Measurements from ENCODE around the gene CCNYL1. TPM values are rescaled to one million over a fixed set of nuclear protein-coding genes. Genes with fewer than 3 reads are reported as not detected.
"Not testable (repeated sequence)": the region's sequence is repeated elsewhere in the genome, so short reads cannot be mapped to it uniquely, and the experiment has no call there.

CCNYL1 gene
- total RNA-seq, 2 donors from 2014 or later = 5.7 to 9.7 TPM

DNA sequence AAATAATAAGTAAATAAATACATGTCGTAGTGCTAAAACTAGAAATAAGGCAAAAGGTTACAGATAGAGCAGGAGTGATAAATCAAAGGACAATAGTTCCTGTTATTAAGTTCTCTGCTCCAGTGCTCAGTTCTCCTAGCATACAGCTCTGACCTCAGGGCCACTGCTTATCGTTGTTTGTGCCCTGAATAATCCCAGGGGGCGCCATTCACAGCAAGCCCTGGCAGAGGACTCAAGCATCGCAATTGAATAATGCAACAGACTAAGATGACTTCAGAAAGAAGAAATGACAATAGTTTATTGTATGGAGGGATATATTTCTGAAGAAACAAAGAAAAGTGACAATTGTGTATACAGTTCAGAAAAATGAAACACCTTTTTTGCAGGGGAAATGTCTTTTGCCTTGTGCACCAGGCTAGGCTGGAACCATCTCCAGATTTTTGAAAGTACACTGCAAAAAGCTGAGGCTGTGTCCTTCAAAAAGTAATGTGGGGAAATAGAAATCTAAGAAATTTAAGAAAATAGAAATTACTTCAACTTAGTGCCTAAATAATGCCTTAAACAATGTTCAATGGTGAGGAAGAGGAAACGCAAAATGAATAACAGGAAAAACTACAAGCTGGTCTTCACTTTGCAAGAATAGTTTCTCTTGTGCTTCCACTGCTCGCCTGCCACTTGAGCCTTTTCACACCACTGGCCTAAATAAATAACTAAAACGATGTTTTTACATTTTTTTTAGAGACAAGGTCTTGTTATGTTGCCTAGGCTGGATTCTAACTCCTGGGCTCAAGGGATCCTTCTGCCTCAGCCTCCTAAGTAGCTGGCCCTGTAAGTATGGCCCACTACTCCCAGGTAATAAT lies 19.0 kb upstream of the CCNYL1 start:
- H3K9me3 ChIP-seq = no peaks in the 10 kb centered on the region
- no peak overlapping the region for H3K4me3 ChIP-seq
- no peaks in the 10 kb centered on the region for H3K36me3 ChIP-seq
- DNase-seq (ENCODE audit: low spot score) = no peak
- H3K4me1 ChIP-seq (replicated peaks) = no peaks in the 10 kb centered on the region
- no peak overlapping the region for H3K27ac ChIP-seq
- TF ChIP-seq POLR2A (IDR thresholded peaks at IDR 0.05) (no peak), POLR2AphosphoS5 (IDR thresholded peaks at IDR 0.05) (no peak)
- TF ChIP-seq, protein P1, sequence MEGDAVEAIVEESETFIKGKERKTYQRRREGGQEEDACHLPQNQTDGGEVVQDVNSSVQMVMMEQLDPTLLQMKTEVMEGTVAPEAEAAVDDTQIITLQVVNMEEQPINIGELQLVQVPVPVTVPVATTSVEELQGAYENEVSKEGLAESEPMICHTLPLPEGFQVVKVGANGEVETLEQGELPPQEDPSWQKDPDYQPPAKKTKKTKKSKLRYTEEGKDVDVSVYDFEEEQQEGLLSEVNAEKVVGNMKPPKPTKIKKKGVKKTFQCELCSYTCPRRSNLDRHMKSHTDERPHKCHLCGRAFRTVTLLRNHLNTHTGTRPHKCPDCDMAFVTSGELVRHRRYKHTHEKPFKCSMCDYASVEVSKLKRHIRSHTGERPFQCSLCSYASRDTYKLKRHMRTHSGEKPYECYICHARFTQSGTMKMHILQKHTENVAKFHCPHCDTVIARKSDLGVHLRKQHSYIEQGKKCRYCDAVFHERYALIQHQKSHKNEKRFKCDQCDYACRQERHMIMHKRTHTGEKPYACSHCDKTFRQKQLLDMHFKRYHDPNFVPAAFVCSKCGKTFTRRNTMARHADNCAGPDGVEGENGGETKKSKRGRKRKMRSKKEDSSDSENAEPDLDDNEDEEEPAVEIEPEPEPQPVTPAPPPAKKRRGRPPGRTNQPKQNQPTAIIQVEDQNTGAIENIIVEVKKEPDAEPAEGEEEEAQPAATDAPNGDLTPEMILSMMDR (IDR thresholded peaks at IDR 0.05) = no peak
- no peaks in the 10 kb centered on the region for H3K27me3 ChIP-seq (replicated peaks; ENCODE audit: insufficient read depth)
- WGBS = 59% methylated on average over 7 of the region's 7 CpGs
- intact Hi-C loops (cut with DNase I) = no loop called here

DNA sequence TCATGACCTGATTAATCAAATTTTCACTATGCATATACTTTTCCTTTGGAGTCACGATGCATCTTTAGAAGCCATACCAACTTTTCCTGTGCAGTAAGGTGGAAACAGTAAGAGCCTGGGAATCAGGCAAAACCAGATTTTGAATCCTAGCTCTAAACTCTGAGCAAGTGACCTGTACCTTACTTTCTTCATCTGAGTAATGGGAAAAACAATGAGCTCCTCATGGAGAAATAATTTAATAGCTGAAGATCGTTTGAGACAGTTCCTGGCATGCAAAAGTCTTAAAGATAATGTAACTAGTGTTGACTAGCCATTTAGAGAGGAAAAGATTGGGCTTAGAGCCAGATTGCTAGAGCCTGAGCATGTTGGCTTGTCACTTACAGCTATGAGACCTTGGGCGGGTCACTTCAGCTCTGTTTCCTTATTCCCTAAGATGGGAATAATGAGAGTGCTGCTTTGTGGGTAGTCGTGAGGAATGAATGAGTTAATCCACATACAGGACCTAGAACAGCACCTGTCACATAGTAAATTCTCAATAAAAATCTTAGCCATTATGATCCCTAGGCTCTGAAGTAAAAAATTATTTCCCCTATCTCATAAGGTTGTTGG lies 17.7 kb upstream of the CCNYL1 start:
- Histone ChIP-seq H3K4me3 (no peak overlapping the region), H3K27ac (no peak overlapping the region), H3K27me3 (replicated peaks; ENCODE audit: insufficient read depth) (no peaks in the 10 kb centered on the region), H3K4me1 (replicated peaks) (no peaks in the 10 kb centered on the region), H3K36me3 (no peaks in the 10 kb centered on the region), H3K9me3 (no peaks in the 10 kb centered on the region)
- TF ChIP-seq, protein P1 (IDR thresholded peaks at IDR 0.05) = no peak
- TF ChIP-seq POLR2A (IDR thresholded peaks at IDR 0.05) (no peak), POLR2AphosphoS5 (IDR thresholded peaks at IDR 0.05) (no peak)
- WGBS = 48% methylated on average over 4 of the region's 4 CpGs
- no peak for DNase-seq (ENCODE audit: low spot score)
- intact Hi-C loops (cut with DNase I) = no loop called here

DNA sequence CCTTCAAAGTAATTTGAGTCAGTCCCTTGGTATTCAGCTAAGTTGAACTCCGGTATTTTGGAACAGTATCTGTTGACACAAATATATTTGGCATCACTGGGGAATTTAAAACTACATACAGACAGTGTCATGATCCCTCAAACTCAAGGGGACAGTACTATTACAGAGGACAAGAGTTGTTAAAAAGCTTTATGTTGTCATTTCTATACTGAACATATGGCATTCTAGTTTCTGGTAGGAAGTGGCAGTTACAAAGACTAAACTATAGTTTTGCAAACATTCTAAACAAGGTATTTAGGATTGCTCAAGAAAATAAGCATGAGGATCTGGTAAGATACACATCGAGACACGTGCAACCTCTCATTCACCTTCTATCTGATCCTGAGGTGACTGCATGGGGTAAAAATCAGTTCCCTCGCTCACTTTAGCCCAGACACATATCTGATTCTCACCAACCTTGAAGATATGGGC lies 16.6 kb upstream of the CCNYL1 start:
- H3K9me3 ChIP-seq = no peaks in the 10 kb centered on the region

DNA sequence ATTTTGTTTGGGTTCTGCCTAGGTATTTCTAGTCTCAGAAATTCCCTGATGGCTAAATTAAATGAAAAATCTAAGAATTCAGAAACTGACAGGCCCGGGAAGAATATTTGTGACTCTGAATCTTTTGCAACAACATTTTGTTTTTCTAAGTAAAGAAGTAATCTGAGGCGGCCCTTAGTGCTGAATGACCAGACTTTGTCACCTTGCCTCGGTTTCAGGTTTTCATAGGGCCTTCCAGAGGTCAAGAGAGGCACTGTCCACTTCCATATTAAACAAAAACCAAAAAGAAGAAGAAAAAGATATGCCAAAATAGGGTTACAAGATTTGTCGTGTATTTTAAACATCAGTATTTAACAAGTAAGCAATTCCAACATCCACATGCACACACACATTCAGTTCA lies 16.1 kb upstream of the CCNYL1 start:
- no peak overlapping the region for H3K4me3 ChIP-seq
- no peaks in the 10 kb centered on the region for H3K4me1 ChIP-seq (replicated peaks)
- TF ChIP-seq, protein P1 (IDR thresholded peaks at IDR 0.05) = no peak
- TF ChIP-seq POLR2AphosphoS5 (IDR thresholded peaks at IDR 0.05) (no peak), POLR2A (IDR thresholded peaks at IDR 0.05) (no peak)
- no peak overlapping the region for H3K27ac ChIP-seq
- H3K9me3 ChIP-seq = no peaks in the 10 kb centered on the region
- DNase-seq (ENCODE audit: low spot score) = no peak
- H3K36me3 ChIP-seq = no peaks in the 10 kb centered on the region
- intact Hi-C loops (cut with DNase I) = no loop called here
- 86% methylated on average over 4 of the region's 4 CpGs for WGBS
- no peaks in the 10 kb centered on the region for H3K27me3 ChIP-seq (replicated peaks; ENCODE audit: insufficient read depth)

More for the DNA sequence above, 16.6 kb upstream of the CCNYL1 start:
- H3K4me1 ChIP-seq (replicated peaks) = no peaks in the 10 kb centered on the region
- H3K36me3 ChIP-seq = no peaks in the 10 kb centered on the region
- no peak overlapping the region for H3K4me3 ChIP-seq
- intact Hi-C loops (cut with DNase I) = no loop called here
- no peak overlapping the region for H3K27ac ChIP-seq
- DNase-seq (ENCODE audit: low spot score) = no peak
- WGBS = 59% methylated on average over 4 of the region's 4 CpGs
- TF ChIP-seq POLR2AphosphoS5 (IDR thresholded peaks at IDR 0.05) = no peak
- TF ChIP-seq, protein P1 (IDR thresholded peaks at IDR 0.05) = no peak
- TF ChIP-seq POLR2A (IDR thresholded peaks at IDR 0.05) = no peak
- H3K27me3 ChIP-seq (replicated peaks; ENCODE audit: insufficient read depth) = no peaks in the 10 kb centered on the region

DNA sequence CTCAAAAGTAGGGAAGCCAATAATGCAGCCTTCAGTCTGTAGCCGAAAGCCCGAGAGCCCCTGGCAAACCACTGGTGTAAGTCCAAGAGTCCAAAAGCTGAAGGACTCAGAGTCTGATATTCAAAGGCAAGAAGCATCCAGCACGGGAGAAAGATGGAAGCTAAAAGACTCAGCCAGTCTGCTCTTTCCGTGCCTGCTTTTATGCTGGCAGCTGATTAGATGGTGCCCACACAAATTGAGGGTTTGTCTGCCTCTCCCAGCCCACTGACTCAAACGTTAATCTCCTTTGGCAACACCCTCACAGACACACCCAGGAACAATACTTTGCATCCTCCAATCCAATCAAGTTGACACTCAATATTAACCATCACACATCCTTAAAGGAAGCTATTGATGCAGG lies 14.5 kb upstream of the CCNYL1 start:
- WGBS = 77% methylated on average over 5 of the region's 5 CpGs
- H3K4me3 ChIP-seq; H3K36me3 ChIP-seq; DNase-seq (ENCODE audit: low spot score); H3K4me1 ChIP-seq (replicated peaks); H3K27me3 ChIP-seq (replicated peaks; ENCODE audit: insufficient read depth); intact Hi-C loops (cut with DNase I); H3K9me3 ChIP-seq; H3K27ac ChIP-seq: not testable (repeated sequence)

Data from prostate gland (tissue), 2 donors.